ENCODE measurements around the gene STX8.

DNA sequence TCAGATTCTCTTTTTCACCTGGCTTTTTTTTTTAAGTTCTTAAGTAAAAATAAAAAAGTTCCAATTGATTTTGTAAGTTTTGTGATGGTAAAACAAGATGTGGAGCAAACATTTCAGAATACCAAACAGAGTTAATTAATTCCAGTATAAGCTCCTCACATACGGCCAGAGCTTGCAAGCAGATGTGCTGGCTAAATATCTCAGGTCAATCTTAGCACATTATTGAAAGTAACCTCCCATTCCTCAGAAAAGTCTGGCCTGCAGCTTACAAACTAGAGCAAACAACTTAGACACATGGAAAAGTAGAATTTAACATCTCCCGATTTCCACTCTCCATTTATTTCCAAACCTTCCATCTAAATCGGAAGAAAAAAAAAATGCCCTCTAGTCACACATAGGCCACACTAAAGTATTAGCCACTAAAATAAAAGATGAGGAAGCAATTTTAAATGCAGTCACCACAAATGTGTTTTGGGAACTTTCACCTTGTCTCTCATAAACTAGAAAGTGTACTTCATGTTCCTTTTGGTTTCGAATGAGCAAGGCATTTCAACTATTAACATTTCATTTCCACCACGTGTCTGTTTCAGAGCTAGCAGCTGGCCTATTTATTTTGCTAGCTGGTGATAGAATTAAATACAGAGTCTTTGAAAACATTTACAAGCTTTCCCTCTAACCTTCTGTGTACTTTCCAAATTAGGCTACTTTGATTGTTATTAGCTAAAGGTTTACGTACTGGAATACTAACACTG lies 143.3 kb downstream of the STX8 start:
- TF ChIP-seq, protein P1, sequence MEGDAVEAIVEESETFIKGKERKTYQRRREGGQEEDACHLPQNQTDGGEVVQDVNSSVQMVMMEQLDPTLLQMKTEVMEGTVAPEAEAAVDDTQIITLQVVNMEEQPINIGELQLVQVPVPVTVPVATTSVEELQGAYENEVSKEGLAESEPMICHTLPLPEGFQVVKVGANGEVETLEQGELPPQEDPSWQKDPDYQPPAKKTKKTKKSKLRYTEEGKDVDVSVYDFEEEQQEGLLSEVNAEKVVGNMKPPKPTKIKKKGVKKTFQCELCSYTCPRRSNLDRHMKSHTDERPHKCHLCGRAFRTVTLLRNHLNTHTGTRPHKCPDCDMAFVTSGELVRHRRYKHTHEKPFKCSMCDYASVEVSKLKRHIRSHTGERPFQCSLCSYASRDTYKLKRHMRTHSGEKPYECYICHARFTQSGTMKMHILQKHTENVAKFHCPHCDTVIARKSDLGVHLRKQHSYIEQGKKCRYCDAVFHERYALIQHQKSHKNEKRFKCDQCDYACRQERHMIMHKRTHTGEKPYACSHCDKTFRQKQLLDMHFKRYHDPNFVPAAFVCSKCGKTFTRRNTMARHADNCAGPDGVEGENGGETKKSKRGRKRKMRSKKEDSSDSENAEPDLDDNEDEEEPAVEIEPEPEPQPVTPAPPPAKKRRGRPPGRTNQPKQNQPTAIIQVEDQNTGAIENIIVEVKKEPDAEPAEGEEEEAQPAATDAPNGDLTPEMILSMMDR (IDR thresholded peaks at IDR 0.05): no peak
- no peak for TF ChIP-seq POLR2A (IDR thresholded peaks at IDR 0.05)
